HG02943 (cell line): ENCODE data around the gene ZSWIM4.
A peak's percentile ranks its signal among the peaks of the same experiment; 100 is the strongest.
"Not testable (repeated sequence)": the region's sequence is repeated elsewhere in the genome, so short reads cannot be mapped to it uniquely, and the experiment has no call there.

Experiments used
- ATAC-seq: cut with Tn5 transposase; IDR thresholded peaks from one replicate; pipeline ENCODE4 v1.9.1; 2021; ENCODE audit warnings: mild to moderate bottlenecking, low read depth, moderate library complexity; ENCODE audit not compliant: unreplicated experiment

The ZSWIM4 gene

DNA sequence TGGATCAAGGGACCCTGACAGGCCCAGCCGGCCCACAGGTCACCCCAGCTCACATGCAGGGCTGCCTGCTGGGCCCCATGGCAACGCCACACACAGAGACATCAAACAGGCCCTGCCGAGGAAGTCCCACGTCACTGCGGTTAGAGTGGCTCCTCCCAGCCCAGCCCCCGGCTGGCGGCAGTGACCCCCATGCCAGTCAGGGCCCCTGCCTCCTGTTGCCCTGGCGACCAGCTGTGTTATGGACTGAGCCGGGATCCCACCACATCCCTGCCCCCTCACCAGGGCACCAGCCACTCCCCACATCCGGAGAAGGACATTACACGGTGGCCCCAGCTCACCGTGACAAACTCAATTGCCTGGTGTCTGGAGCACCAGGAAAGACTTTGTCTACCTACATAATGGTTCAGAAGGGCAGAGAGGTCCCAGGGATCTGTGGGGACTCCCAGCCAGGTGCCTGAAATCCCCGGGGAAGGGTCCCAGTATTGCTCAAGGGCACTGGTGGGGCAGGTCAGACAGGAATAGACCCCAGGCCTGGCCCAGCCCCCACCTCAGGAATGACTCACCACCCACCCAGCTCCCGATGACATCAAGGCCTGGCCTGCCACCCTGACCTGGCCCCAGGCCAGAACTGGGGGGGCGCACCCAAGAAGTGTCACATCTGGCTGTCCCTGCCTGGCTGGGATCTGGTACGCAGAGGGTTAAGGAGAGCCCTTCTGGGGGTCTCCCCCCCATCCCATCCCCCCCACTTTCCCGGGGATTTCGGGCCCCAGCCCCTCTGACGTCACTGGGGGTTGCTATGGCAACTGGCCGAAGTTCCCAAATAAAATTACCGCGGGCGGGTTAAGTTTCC lies 51.5 kb downstream of the ZSWIM4 start:
- ATAC-seq: peak; percentile 49

DNA sequence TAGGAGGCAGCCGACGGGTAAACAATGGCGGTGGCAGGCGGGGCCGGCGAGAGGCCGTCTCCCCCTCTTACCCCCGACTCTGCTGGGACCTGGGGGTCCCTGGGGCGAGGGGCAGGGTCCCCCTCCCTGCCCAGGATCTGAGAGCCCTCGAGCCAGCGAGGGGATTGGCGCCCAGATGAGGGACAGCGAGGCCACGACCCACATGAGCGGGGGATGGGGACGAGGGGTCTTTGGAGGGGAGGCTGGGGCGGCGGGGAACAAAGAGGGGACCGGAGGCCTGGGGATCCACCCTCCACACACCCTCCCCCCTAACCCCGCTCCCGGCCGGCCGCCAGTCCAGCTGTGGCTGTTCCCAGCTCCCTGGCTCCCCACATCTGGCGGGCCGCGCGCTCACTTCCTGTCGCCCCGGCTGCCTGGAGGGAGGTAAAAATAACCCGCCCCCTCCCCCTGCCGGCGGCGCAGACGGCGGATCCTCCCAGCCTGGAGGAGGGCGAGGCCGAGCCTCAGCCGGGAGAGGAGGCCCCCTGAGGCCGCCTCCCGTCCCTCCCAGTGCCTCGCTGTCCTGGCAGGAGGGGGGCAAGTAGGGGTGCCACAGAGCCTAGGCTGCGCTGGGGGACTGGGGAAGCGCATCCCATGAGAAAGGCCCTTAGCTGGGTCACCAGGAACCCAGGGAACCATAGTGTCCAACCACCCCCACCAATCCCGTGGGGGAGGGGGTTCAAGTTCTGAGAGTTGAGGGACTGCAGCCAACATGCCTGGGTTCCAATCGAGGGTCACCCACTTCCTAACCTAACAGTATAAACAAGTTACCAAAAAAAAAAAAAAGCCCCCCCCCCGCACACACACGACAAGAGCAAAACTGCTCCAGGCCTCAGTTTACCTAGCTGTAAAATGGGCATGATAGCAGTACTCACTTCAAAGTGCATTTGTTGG lies 52.4 kb downstream of the ZSWIM4 start:
- ATAC-seq: peak; percentile 7

DNA sequence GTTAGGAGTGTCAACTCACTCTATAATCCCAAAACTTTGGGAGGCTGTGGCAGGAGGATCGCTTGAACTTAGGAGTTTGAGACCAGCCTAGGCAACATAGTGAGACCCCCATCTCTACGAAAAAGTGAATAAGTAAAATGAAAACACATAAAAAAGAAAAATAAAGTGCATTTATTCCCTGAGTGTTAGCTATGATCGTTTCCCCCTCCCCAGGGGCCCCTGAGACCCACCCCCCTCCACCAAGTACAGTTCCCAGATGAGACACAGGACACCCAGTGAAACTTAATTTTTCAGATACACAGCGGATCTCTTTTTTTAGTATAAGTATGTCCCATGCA lies 53.1 kb downstream of the ZSWIM4 start:
- ATAC-seq: no peak

DNA sequence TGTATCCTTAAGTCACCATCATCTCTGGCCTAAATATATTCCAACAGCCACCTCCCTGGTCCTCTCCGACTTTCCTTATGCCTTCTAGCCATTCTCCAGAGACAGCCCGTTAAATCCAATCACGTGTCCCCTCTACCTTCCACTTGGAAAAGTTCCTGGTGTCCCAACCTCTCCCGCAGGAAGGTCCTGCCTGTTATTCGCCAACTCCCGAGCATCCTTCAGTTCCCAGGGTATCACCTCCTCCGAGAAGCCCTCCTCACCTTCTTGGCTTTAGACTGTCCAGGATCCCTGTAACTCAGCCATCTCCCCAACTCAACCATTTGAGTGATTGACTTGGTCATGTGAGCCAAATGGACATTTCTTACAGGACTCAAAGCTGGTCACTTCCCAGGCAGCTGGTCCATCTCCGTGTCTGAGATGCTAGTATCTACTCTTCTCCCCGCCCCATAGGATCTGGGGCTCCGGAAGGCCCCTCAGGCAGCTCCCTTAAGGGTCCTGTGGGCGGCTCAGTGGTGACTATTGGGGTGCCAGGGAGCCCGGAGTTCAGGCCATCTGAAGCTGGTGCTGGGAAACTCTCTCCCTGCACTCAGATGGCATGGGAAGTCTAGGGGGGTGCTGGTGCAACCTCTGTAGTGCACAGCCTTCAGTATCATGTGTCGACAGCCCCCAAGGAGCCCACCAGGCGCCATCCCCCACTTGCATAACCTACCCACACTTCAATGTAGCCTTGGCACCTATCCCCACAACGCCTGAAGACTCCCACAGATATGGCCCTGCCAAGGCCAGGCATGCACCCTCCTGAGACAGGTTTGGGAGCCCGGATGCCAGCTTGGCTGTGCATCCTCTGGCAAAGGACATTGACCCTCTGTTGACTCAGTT lies 53.8 kb downstream of the ZSWIM4 start:
- no peak for ATAC-seq

DNA sequence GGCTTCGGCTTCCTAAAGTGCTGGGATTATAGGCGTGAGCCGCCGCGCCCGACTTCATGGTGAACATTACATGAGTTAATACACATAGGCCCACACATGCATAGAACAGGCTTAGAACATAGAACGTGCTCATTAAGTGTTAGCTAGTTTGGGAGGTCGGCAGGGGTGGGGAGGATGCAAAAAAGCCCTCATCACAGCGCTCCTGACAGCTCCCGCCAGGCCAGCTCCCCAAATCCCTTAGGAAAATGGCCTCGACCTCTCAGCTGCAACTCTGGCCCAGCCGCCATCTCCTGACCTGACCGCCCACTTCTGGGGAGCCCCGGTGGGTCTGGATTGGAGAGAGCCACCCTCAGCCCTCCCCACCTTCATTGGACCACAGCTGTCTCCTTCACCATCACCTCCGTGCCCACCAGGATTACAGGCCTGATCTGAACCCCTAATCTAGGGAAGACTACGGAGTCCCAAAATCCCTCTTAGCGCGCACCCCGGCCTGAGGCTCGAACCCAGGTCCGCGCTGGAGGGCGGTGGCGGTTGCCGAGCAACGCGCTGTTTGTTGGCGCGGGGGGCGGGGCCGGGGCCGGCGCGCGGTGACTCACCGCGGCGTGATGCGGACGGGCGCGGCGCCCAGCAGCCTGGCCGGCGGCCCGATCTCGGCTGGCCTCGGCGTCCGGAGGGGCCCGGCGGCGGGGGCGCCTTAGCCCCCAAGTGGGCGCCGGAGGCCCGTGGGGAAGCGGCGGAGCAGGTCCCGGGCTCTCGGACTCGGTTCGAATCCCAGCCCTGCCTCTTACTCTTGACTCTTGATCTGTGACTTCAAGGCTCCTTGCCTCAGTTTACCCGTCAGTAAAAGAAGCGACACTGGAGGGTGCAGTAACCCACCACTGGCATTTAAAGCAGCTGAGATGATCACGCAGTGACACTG lies 55.0 kb downstream of the ZSWIM4 start:
- ATAC-seq: no peak

DNA sequence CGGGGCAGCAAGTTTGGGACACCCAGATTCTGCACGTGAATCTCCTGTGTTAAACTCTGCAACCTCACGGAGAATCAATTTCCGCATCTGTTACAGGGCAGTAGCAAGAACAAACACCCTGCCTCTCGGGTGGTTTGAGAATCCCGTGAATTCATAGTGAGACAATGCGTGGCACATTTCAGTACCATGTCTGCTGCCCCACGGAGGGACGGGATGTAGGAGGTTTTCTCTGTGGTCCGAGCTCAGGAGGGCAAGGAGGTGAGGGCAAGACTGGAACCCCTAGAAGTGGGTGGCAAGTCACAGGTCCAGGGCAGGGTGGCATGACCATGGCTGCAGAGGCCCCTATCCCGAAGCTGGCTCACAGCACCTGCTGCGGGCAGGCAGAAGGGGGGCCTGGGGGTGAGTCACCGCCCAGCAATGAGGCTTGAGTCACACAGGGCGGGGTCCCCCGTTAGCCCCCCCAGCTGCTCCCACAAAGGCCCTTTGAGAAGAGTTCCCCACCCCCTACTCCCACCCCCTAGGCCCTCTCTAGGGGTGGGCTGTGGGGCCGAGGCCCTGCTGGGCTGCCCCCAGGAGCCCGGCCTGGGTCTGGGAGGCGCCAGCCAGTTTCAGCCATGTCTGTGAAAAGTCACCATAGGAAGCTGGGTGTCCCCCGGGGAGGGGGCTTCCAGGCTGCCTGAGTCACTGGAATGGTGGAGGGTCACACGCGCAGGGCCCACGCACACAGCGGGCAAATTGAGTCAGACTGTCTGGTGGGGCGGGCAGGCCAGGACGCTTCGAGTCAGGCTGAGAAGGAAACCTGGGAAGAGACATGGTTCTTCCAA lies 55.9 kb downstream of the ZSWIM4 start:
- ATAC-seq: no peak

DNA sequence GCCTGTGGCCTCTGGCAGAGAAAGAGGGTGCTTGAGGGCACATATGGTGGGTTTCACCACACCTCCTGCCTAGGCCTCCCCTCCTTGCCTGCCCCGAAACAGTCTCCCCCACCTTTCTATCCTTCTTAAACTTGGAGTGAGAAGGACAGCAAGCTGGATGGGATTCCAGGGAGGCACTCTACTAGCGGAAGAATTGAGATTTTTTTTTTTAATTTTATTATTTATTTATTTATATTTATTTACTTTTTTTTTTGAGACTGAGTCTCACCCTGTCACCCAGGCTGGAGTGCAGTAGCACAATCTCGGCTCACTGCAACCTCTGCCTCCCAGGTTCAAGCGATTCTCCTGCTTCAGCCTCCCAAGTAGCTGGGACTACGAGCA lies 56.5 kb downstream of the ZSWIM4 start:
- ATAC-seq: not testable (repeated sequence)

DNA sequence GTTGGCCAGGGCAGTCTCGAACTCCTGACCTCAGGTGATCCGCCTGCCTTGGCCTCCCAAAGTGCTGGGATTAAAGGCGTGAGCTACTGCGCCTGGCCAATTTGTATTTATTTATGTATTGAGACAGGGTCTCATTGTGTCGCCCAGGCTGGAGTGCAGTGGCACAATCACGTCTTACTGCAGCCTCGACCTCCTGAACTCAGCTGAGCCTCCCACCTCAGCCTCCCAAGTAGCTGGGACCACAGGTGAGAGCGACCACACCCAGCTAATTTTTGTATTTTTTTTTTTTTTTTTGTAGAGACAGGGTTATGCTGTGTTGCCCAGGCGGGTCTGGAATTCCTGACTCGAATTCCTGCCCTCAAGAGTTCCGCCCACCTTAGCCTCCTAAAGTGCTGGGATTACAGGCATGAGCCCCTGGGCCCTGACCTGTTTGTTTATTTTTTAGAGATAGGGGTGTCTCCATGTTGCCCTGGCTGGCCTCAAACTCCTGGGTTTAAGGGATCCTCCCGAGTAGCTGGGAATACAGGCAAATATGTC lies 57.0 kb downstream of the ZSWIM4 start:
- not testable (repeated sequence) for ATAC-seq

DNA sequence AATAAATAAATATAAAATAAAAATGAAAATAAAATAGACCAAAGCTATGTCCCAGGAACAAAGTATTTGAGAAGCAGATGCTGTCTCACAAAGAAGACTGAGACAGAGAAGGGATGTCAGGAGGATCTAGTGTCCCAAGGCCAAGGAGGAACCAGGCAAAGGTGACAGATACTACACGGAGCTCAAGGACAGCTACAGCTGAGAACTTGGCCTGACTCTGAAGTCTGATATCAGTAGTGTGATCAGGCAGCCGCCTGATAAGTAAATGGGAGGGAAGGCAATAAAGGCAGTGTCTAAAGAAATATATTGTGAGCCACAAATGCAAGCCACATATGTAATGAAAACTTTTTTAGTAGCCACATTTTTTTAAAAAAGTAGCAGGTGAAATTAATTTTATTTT lies 61.3 kb downstream of the ZSWIM4 start:
- ATAC-seq: no peak

DNA sequence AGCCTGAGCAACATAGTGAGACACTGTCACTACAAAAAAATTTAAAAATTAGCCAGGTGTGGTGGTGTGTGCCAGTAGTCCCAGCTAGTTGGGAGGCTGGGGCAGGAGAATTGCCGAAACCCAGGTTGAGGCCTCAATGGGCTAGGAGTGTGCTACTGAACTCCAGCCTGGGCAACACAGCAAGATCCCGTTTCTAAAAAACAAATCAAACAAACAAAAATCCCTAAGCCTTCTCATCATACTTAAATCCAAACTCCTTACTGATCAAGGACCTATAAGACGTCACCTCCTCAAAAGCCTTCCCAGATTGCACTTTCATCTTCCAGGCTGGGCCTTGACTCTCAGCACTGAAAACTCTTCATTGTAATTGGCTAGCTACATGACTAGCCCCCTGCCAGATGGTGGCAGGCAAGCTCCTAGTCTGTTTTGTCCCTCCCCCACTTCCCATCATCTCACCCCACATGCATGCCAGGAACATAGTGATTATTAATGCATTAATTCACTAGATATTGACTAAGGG lies 64.2 kb downstream of the ZSWIM4 start:
- ATAC-seq: no peak

DNA sequence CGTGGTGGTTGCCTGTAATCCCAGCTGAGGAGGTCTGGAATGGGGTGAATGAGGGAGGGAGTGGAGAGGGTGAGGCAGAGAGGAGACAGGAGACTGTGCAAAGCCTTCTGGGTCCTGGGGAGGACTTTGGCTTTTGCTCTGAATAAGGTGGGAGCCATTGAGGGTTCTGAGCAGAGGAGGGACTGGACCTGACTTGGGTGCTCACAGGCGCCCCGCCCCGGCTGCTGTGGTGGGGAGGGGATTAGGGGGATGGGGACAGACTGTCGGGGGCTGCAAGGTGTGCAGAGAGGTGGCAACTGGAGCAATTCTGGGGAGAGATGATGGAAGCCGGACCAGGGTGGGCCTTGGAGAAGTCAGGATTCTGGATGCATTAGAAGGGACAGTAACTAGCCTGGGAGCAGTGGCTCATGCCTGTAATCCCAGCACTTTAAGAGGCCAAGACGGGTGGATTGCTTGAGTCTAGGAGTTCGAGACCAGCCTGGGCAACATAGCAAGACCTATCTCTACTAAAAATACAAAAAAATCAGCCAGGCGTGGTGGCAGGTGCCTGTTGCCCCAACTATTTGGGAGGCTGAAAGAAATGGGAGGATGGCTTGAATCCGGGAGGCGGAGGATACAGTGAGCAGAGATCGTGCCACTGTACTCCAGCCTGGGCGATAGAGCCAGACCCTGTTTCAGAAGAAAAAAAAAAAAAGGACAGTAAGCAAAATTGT lies 65.6 kb downstream of the ZSWIM4 start:
- no peak for ATAC-seq

DNA sequence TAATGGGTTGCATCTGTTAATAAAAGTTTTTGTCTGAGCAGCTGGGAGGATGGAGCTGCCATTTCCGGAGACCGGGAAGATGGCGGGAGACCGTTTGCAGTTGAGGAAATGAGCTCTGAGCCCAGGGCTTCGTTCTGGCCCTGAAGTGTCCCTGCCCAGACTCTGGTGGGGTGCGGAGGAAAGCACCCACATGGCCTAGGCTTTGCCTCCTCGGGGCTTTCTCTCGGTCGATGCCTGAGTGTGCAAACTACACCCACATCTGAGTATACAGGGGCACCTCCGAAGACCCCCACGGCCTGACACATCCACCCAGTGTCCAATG lies 66.1 kb downstream of the ZSWIM4 start:
- ATAC-seq: no peak

DNA sequence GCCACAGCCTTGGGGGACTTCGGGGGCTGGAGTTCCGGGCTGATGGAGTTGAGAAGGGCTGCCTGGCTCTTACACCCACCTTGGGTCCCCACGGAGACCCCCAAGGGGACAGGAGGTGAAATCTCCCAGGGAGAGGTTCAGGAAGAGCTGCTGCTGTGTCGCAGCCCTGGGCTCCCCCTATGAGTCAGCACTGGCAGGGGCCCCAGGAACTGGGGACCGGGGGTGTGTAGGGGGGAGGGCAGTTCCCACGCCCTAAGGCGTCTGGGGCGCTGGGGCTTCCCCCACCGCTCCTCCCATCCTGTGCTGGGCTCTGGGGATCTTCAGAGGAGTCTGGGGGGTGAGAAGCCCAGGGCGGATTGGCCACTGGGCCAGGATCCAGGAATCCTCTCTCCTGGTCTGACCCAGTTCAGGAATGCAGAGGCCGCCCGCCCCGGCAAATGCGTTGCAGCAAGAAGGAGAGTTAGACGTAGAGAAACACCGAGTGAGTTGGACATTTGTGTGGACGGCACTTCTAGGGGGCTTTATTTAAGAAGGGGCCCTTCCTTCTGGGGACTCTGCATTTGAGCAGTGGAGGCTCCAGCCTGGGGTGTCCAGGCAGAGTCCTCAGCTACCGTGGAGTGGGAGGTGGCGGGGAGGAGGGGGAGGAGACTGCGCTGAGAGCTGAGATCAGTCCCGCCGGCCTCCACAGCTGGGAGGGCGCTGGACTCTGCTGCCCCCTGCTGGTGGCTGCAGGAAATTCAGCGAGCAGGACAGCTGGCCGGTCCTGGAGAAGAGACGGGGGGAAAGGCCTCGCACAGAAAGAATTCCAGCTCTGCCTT lies 66.7 kb downstream of the ZSWIM4 start:
- peak; percentile 58 for ATAC-seq

DNA sequence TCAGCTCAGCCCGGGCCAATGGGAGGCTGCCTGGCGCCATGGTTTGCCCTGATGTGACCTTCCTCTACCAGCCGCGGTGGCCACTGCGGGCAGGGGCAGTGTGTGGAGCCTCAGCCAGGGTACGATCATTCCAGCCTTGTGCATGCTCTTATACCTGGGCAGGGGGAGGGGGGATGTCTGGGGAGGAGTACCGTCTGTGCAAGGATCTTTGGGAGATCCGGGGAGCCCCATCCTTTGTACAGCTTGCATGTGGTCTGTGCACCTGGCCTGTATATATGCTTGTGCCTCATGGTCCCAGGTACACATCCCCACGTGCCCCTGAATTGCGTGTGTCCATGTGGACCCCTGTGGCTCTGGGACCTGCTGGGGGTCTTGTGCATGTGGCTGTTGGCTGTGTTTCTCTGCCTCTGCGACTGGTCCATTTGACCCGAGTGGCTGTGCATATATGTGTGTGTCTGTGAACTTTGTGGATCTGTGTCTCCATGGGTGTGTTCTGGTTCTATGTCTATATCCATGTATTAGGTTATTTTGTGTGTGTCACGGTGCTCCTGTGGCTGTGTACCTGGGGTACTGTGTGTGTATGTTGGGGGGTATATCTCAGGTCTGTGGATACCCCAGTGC lies 68.9 kb downstream of the ZSWIM4 start:
- no peak for ATAC-seq

DNA sequence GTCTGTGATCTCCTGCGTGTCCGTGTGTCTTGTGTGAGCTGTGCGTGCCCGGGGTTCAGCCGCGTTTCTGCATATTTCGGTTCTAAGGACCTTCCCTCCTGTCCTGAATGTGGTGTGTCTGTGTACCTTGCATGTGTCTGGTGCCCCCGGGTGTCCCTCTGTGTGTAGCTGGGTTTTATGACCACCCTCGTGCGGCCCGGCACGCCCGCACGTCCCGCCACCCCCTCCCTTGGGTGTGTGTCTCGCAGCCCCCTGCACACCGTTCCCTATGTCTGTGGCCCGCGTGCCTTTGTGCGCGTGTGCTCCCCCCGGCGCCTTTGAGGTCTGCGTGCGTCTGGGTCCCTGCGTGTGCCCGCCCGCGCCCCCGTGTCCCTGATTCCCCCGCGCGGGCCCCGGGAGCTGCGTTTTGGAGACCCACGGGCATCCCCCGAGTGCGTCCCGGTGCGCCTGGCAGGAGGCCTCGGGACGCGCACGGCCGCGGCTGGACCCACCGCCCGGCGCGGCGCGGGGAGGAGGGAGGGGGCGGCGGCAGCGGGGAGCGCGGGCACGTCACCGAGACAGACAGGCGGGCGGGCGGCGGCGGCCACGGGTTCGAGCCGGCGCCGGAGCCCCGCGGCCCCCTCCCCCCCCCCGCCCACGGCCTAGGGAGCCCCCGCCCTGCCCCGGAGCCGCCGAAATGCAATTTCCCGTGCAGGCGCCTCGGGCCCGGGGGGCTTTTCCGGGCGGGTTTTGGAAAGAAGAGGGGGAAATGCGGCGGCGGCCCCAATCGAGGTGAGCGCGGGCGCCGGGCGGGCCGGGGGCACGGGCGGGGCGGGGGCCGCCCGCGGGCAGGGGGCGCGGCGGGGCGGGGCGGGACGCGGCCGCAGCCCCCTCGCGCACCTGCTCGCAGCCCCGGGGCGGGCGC lies 69.7 kb downstream of the ZSWIM4 start:
- ATAC-seq: no peak
